SK-N-SH (cell line): ENCODE measurements around the gene CRYBG1. TPM values are rescaled to one million over a fixed set of nuclear protein-coding genes. Genes with fewer than 3 reads are reported as not detected.

Experiments
- CTCF ChIA-PET: fragments of 300-600, 350-600 bp; formaldehyde crosslinking; extraction: SDS; loops from one replicate; lab custom pipeline; 2021; lab: Yijun Ruan, JAX
- POLR2A ChIA-PET: fragments of 350-600 bp; sonication (Branson Sonifier 250); formaldehyde crosslinking; extraction: SDS; loops from one replicate; lab custom pipeline; 2020; ENCODE audit warnings: antibody characterized with exemption, inconsistent platforms; lab: Yijun Ruan, JAX
- DNase-seq: peaks from one replicate; pipeline ENCODE4 v3.0.0; 2012
- H2AFZ ChIP-seq: fragments of 200-600 bp; sonication (generic); 2 replicates; pipeline ENCODE4 v1.8.1; 2016; ENCODE audit warnings: antibody characterized with exemption, mild to moderate bottlenecking, low read depth
- H3F3A ChIP-seq: fragments of 200-600 bp; sonication (generic); replicated peaks from 2 replicates; pipeline ENCODE3; 2016; ENCODE audit warnings: antibody characterized with exemption, mild to moderate bottlenecking; ENCODE audit not compliant: insufficient read depth
- H3K27ac ChIP-seq, 2 experiments: fragments of 200-500 bp in 1 of 2; fragments of 200-600 bp in 1 of 2; sonication (Bioruptor generic) in 1 of 2; sonication (generic), shearing (Covaris generic) in 1 of 2; 2 replicates each; pipeline versions ENCODE4 v1.5.1 to v1.6.1; 2014 to 2016; ENCODE audit warnings: low read depth in 2 of 2, inconsistent platforms in 1 of 2, low read length in 1 of 2, mild to moderate bottlenecking in 1 of 2, mixed read lengths in 1 of 2
- H3K27me3 ChIP-seq: fragments of 200-600 bp; sonication (generic), shearing (Covaris generic); 2 replicates; pipeline ENCODE4 v1.6.1; 2016; ENCODE audit warnings: mixed run types; ENCODE audit not compliant: insufficient read depth
- H3K36me3 ChIP-seq, 2 experiments: fragments of 200-500 bp in 1 of 2; fragments of 200-600 bp in 1 of 2; sonication (Bioruptor generic) in 1 of 2; sonication (generic) in 1 of 2; replicated peaks in 1 of 2; 2 replicates each; pipeline versions ENCODE3 to v1.5.1; 2014 to 2016; ENCODE audit warnings: low read length in 1 of 2, mild to moderate bottlenecking in 1 of 2; ENCODE audit not compliant: insufficient read depth in 2 of 2, control insufficient read depth in 1 of 2
- H3K4me1 ChIP-seq, 2 experiments: fragments of 200-500 bp in 1 of 2; fragments of 200-600 bp in 1 of 2; sonication (Bioruptor generic) in 1 of 2; sonication (generic), shearing (Covaris generic) in 1 of 2; 2 replicates each; pipeline versions ENCODE4 v1.5.1 to v1.6.1; 2014 to 2016; ENCODE audit warnings: low read depth in 1 of 2, low read length in 1 of 2, mixed run types in 1 of 2; ENCODE audit not compliant: insufficient read depth in 2 of 2, control insufficient read depth in 1 of 2
- H3K4me2 ChIP-seq: fragments of 200-600 bp; sonication (generic), shearing (Covaris generic); 2 replicates; pipeline ENCODE4 v1.6.1; 2017; ENCODE audit warnings: mixed run types
- H3K4me3 ChIP-seq, 2 experiments: fragments of 200-500 bp in 1 of 2; fragments of 200-600 bp in 1 of 2; sonication (Bioruptor generic) in 1 of 2; sonication (generic), shearing (Covaris generic) in 1 of 2; 2 replicates each; pipeline versions ENCODE4 v1.5.1 to v1.8.1; 2014 to 2016; ENCODE audit warnings: low read depth in 2 of 2, inconsistent platforms in 1 of 2, low read length in 1 of 2, mild to moderate bottlenecking in 1 of 2, mixed read lengths in 1 of 2, moderate library complexity in 1 of 2
- H3K79me2 ChIP-seq: fragments of 200-600 bp; sonication (generic); 2 replicates; pipeline ENCODE4 v1.8.1; 2017; ENCODE audit warnings: mild to moderate bottlenecking; ENCODE audit not compliant: insufficient read depth
- H3K9ac ChIP-seq: fragments of 200-600 bp; sonication (generic); 2 replicates; pipeline ENCODE4 v1.6.1; 2017; ENCODE audit warnings: mixed run types
- H3K9me2 ChIP-seq: fragments of 200-600 bp; sonication (generic); 2 replicates; pipeline ENCODE4 v1.6.1; 2017; ENCODE audit warnings: mixed run types
- H3K9me3 ChIP-seq: fragments of 200-600 bp; sonication (generic); 2 replicates; pipeline ENCODE4 v1.6.1; 2017; ENCODE audit warnings: mixed run types, mild to moderate bottlenecking, moderate library complexity
- H4K20me1 ChIP-seq: fragments of 200-600 bp; sonication (generic); 2 replicates; pipeline ENCODE4 v1.6.1; 2017; ENCODE audit warnings: mild to moderate bottlenecking, mixed run types; ENCODE audit not compliant: insufficient read depth
- CHD2 ChIP-seq: fragments of 150-350 bp; IDR thresholded peaks from 2 replicates; pipeline ENCODE4 v1.6.1; 2018; ENCODE audit warnings: low read length; ENCODE audit not compliant: partially characterized antibody
- ELF1 ChIP-seq: IDR thresholded peaks from 2 replicates; pipeline ENCODE4 v1.4.0; 2012
- EP300 ChIP-seq, 2 experiments: IDR thresholded peaks; 2 replicates each; pipeline versions ENCODE4 v1.4.0 to v1.6.1; 2012; ENCODE audit warnings: borderline replicate concordance in 1 of 2, low read depth in 1 of 2, low read length in 1 of 2
- EZH2phosphoT487 ChIP-seq: fragments of 200-600 bp; sonication (generic); IDR thresholded peaks from 2 replicates; pipeline ENCODE4 v1.6.1; 2017; ENCODE audit warnings: low read depth, mixed run types, mild to moderate bottlenecking, antibody characterized with exemption, moderate library complexity, borderline replicate concordance
- FOXM1 ChIP-seq: IDR thresholded peaks from 2 replicates; pipeline ENCODE4 v1.4.0; 2012; ENCODE audit warnings: low read depth, mild to moderate bottlenecking
- GABPA ChIP-seq: IDR thresholded peaks from 2 replicates; pipeline ENCODE4 v1.4.0; 2012; ENCODE audit warnings: low read depth, mild to moderate bottlenecking
- GATA2 ChIP-seq: sonication (generic); formaldehyde crosslinking; IDR thresholded peaks from 2 replicates; pipeline ENCODE4 v1.5.0; 2020; ENCODE audit warnings: mild to moderate bottlenecking, missing genetic modification reagents
- MXI1 ChIP-seq: IDR thresholded peaks from 2 replicates; pipeline ENCODE4 v1.6.1; 2012; ENCODE audit warnings: mild to moderate bottlenecking, low read depth, low read length, improper control_type of control experiment
- NRF1 ChIP-seq: IDR thresholded peaks from 2 replicates; pipeline ENCODE4 v1.6.1; 2012; ENCODE audit warnings: low read depth, mild to moderate bottlenecking, low read length
- RAD21 ChIP-seq: IDR thresholded peaks from 2 replicates; pipeline ENCODE4 v1.6.1; 2012; ENCODE audit warnings: mild to moderate bottlenecking, low read length
- RCOR1 ChIP-seq: fragments of 150-350 bp; IDR thresholded peaks from 2 replicates; pipeline ENCODE4 v1.6.1; 2017; ENCODE audit warnings: antibody characterized with exemption, low read length
- RFX5 ChIP-seq: IDR thresholded peaks from 2 replicates; pipeline ENCODE4 v1.6.1; 2012; ENCODE audit warnings: mild to moderate bottlenecking, improper control_type of control experiment, low read length
- RXRA ChIP-seq: IDR thresholded peaks from 2 replicates; pipeline ENCODE4 v1.4.0; 2012; ENCODE audit warnings: low read depth, mild to moderate bottlenecking, borderline replicate concordance
- SIN3A ChIP-seq: IDR thresholded peaks from 2 replicates; pipeline ENCODE4 v1.6.1; 2012; ENCODE audit warnings: low read depth, mild to moderate bottlenecking, low read length, moderate library complexity, borderline replicate concordance
- SMC3 ChIP-seq: IDR thresholded peaks from 2 replicates; pipeline ENCODE4 v1.6.1; 2012; ENCODE audit warnings: low read depth, low read length, improper control_type of control experiment
- TCF12 ChIP-seq: IDR thresholded peaks from 2 replicates; pipeline ENCODE4 v1.4.0; 2012
- YY1 ChIP-seq: IDR thresholded peaks from 2 replicates; pipeline ENCODE4 v1.4.0; 2012; ENCODE audit warnings: low read depth, mild to moderate bottlenecking
- WGBS: methylation state at CpG from one replicate; pipeline ENCODE4 v1.1.6; 2017; ENCODE audit warnings: low lambda C conversion rate; 5-methylcytosine and 5-hydroxymethylcytosine counted together
- polyA plus RNA-seq, 3 experiments: library from polyadenylated mRNA; depleted of rRNA; stranded (reverse); fragments of >200 nt; gene quantifications; 2 replicates each; pipeline ENCODE4 v1.2.3, GENCODE V29; 2012
- TF ChIP-seq, protein P1 (sequence below): IDR thresholded peaks from 2 replicates; pipeline ENCODE4 v1.4.0; 2012; ENCODE audit warnings: low read depth, borderline replicate concordance
- TF ChIP-seq, protein P2 (sequence below): IDR thresholded peaks from 2 replicates; pipeline ENCODE4 v1.4.0; 2012; ENCODE audit warnings: low read depth
- TF ChIP-seq, protein P3 (sequence below): IDR thresholded peaks from 2 replicates; pipeline ENCODE4 v1.6.1; 2012; ENCODE audit warnings: mild to moderate bottlenecking, low read depth, low read length, moderate library complexity
- TF ChIP-seq, protein P4 (sequence below): fragments of 150-350 bp; IDR thresholded peaks from 2 replicates; pipeline ENCODE4 v1.6.1; 2017; ENCODE audit warnings: antibody characterized with exemption, low read length, low read depth, borderline replicate concordance
- TF ChIP-seq, protein P5 (sequence below): fragments of 150-350 bp; IDR thresholded peaks from 2 replicates; pipeline ENCODE4 v1.6.1; 2016; ENCODE audit warnings: mild to moderate bottlenecking, low read depth, low read length
- TF ChIP-seq, protein P6 (sequence below): fragments of 200-600 bp; sonication (generic); IDR thresholded peaks from 2 replicates; pipeline ENCODE4 v1.6.1; 2017; ENCODE audit warnings: antibody characterized with exemption, mild to moderate bottlenecking, moderate library complexity
- TF ChIP-seq, protein P7 (sequence below): IDR thresholded peaks from 2 replicates; pipeline ENCODE4 v1.4.0; 2012; ENCODE audit warnings: low read depth, borderline replicate concordance

Gene CRYBG1
- polyA plus RNA-seq, 1 of the 3 experiments (the other 2 are of a cell fraction), result 13.8 TPM

DNA sequence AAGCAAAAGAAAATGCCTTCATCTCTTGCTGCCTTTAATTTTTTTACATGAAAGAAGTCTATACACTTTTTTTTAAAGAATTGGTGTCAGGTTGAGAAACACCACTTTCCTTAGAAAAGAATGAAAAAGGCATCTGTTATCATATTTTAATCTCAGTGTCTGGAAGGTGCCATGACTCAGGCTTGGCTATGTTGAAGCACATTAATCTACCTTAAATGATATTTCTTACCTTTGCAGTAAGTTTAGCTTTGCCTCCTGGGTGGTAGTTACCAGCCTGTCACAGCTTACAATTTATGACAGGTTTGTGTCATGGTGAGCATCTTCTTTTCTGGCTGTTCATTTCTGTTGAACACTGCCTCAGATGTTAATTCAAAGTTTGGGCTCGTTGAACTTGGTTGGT, 173.5 kb downstream of the CRYBG1 start:
- ChIA-PET CTCF (no interaction called here), POLR2A (no interaction called here)
- Histone ChIP-seq H2AFZ (no peak overlapping the region), H3K27ac (peak overlapping the region; percentile 50 to 93; a peak in 3 of 4 replicates), H3K4me3 (no peak overlapping the region), H3K4me2 (no peak overlapping the region), H3K27me3 (no peaks in the 10 kb centered on the region), H4K20me1 (no peaks in the 10 kb centered on the region), H3K9me2 (no peaks in the 10 kb centered on the region), H3K9ac (no peak overlapping the region), H3K9me3 (no peaks in the 10 kb centered on the region), H3K4me1 (peaks cover 0 to 34% of the 10 kb centered on the region in 2 experiments), H3K79me2 (peaks cover 10% of the 10 kb centered on the region), H3F3A (peaks cover 42% of the 10 kb centered on the region), H3K36me3 (peaks cover 7 to 40% of the 10 kb centered on the region in 2 experiments)
- WGBS, result 0% methylated on average over 1 of the region's 1 CpG
- no peak for DNase-seq
- TF ChIP-seq, protein P1, sequence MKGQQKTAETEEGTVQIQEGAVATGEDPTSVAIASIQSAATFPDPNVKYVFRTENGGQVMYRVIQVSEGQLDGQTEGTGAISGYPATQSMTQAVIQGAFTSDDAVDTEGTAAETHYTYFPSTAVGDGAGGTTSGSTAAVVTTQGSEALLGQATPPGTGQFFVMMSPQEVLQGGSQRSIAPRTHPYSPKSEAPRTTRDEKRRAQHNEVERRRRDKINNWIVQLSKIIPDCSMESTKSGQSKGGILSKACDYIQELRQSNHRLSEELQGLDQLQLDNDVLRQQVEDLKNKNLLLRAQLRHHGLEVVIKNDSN, result no peak
- TF ChIP-seq EP300 (IDR thresholded peaks at IDR 0.05; ENCODE audit: borderline replicate concordance in 1 of 2, low read depth in 1 of 2, low read length in 1 of 2), result no peak
- no peak for TF ChIP-seq NRF1
- no peak for TF ChIP-seq RAD21
- TF ChIP-seq, protein P2, sequence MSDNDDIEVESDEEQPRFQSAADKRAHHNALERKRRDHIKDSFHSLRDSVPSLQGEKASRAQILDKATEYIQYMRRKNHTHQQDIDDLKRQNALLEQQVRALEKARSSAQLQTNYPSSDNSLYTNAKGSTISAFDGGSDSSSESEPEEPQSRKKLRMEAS, result 0 out of 2 replicates have a peak, but pooled peaks have one; percentile 14
- TF ChIP-seq SIN3A, result no peak
- TF ChIP-seq GABPA, result no peak
- TF ChIP-seq RCOR1, result no peak
- TF ChIP-seq, protein P3, sequence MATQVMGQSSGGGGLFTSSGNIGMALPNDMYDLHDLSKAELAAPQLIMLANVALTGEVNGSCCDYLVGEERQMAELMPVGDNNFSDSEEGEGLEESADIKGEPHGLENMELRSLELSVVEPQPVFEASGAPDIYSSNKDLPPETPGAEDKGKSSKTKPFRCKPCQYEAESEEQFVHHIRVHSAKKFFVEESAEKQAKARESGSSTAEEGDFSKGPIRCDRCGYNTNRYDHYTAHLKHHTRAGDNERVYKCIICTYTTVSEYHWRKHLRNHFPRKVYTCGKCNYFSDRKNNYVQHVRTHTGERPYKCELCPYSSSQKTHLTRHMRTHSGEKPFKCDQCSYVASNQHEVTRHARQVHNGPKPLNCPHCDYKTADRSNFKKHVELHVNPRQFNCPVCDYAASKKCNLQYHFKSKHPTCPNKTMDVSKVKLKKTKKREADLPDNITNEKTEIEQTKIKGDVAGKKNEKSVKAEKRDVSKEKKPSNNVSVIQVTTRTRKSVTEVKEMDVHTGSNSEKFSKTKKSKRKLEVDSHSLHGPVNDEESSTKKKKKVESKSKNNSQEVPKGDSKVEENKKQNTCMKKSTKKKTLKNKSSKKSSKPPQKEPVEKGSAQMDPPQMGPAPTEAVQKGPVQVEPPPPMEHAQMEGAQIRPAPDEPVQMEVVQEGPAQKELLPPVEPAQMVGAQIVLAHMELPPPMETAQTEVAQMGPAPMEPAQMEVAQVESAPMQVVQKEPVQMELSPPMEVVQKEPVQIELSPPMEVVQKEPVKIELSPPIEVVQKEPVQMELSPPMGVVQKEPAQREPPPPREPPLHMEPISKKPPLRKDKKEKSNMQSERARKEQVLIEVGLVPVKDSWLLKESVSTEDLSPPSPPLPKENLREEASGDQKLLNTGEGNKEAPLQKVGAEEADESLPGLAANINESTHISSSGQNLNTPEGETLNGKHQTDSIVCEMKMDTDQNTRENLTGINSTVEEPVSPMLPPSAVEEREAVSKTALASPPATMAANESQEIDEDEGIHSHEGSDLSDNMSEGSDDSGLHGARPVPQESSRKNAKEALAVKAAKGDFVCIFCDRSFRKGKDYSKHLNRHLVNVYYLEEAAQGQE, result no peak
- no peak for TF ChIP-seq SMC3
- TF ChIP-seq, protein P4, sequence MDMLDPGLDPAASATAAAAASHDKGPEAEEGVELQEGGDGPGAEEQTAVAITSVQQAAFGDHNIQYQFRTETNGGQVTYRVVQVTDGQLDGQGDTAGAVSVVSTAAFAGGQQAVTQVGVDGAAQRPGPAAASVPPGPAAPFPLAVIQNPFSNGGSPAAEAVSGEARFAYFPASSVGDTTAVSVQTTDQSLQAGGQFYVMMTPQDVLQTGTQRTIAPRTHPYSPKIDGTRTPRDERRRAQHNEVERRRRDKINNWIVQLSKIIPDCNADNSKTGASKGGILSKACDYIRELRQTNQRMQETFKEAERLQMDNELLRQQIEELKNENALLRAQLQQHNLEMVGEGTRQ, result no peak
- no peak for TF ChIP-seq RFX5
- TF ChIP-seq RXRA, result no peak
- TF ChIP-seq, protein P5, sequence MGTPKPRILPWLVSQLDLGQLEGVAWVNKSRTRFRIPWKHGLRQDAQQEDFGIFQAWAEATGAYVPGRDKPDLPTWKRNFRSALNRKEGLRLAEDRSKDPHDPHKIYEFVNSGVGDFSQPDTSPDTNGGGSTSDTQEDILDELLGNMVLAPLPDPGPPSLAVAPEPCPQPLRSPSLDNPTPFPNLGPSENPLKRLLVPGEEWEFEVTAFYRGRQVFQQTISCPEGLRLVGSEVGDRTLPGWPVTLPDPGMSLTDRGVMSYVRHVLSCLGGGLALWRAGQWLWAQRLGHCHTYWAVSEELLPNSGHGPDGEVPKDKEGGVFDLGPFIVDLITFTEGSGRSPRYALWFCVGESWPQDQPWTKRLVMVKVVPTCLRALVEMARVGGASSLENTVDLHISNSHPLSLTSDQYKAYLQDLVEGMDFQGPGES, result no peak
- no peak for TF ChIP-seq GATA2 (CRISPR knock-in tag)
- no peak for TF ChIP-seq ELF1
- TF ChIP-seq MXI1, result no peak
- TF ChIP-seq EZH2phosphoT487, result no peak
- no peak for TF ChIP-seq FOXM1
- no peak for TF ChIP-seq YY1
- TF ChIP-seq, protein P6, sequence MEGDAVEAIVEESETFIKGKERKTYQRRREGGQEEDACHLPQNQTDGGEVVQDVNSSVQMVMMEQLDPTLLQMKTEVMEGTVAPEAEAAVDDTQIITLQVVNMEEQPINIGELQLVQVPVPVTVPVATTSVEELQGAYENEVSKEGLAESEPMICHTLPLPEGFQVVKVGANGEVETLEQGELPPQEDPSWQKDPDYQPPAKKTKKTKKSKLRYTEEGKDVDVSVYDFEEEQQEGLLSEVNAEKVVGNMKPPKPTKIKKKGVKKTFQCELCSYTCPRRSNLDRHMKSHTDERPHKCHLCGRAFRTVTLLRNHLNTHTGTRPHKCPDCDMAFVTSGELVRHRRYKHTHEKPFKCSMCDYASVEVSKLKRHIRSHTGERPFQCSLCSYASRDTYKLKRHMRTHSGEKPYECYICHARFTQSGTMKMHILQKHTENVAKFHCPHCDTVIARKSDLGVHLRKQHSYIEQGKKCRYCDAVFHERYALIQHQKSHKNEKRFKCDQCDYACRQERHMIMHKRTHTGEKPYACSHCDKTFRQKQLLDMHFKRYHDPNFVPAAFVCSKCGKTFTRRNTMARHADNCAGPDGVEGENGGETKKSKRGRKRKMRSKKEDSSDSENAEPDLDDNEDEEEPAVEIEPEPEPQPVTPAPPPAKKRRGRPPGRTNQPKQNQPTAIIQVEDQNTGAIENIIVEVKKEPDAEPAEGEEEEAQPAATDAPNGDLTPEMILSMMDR, result no peak
- peak; percentile 25; the same call in 1 of the 2 replicates for TF ChIP-seq TCF12
- TF ChIP-seq CHD2, result no peak
- TF ChIP-seq, protein P7, sequence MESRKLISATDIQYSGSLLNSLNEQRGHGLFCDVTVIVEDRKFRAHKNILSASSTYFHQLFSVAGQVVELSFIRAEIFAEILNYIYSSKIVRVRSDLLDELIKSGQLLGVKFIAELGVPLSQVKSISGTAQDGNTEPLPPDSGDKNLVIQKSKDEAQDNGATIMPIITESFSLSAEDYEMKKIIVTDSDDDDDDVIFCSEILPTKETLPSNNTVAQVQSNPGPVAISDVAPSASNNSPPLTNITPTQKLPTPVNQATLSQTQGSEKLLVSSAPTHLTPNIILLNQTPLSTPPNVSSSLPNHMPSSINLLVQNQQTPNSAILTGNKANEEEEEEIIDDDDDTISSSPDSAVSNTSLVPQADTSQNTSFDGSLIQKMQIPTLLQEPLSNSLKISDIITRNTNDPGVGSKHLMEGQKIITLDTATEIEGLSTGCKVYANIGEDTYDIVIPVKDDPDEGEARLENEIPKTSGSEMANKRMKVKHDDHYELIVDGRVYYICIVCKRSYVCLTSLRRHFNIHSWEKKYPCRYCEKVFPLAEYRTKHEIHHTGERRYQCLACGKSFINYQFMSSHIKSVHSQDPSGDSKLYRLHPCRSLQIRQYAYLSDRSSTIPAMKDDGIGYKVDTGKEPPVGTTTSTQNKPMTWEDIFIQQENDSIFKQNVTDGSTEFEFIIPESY, result no peak
